ENCODE data around the gene GNAI2. TPM values are rescaled to one million over a fixed set of nuclear protein-coding genes. Genes with fewer than 3 reads are reported as not detected.

Gene GNAI2
- total RNA-seq, 1 donor from 2014 or later: 176 TPM

DNA sequence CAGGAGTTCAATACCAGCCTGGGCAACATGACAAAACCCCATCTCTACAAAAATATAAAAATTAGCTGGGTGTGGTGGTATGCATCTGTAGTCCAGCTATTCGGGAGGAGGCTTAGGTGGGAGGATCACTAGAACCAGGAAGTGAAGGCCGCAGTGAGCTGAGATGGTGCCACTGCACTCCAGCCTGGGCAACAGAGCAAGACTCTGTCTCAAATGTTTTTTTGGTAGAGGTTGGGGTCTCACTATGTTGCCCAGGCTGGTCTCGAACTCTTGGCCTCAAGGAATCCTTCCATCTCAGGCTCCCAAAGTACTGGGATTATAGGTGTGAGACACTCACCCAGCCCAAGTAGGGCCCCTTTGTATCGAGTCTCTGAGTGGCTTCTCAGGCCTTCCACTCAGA is 58.1 kb downstream of the GNAI2 start:
- TF ChIP-seq CTCF (conservative IDR thresholded peaks at IDR 0.05): no peak
- Mint-ChIP-seq H3K27ac (ENCODE audit: unreplicated experiment) (no peak overlapping the region), H3K27me3 (ENCODE audit: low read depth) (peaks cover 2% of the 10 kb centered on the region), H3K9me3 (no peaks in the 10 kb centered on the region), H3K4me3 (peak overlapping the region; percentile 49), H3K36me3 (ENCODE audit: low read depth) (no peaks in the 10 kb centered on the region), H3K4me1 (peaks cover 22% of the 10 kb centered on the region)
- no peak for DNase-seq (ENCODE audit: low read depth, low spot score)

DNA sequence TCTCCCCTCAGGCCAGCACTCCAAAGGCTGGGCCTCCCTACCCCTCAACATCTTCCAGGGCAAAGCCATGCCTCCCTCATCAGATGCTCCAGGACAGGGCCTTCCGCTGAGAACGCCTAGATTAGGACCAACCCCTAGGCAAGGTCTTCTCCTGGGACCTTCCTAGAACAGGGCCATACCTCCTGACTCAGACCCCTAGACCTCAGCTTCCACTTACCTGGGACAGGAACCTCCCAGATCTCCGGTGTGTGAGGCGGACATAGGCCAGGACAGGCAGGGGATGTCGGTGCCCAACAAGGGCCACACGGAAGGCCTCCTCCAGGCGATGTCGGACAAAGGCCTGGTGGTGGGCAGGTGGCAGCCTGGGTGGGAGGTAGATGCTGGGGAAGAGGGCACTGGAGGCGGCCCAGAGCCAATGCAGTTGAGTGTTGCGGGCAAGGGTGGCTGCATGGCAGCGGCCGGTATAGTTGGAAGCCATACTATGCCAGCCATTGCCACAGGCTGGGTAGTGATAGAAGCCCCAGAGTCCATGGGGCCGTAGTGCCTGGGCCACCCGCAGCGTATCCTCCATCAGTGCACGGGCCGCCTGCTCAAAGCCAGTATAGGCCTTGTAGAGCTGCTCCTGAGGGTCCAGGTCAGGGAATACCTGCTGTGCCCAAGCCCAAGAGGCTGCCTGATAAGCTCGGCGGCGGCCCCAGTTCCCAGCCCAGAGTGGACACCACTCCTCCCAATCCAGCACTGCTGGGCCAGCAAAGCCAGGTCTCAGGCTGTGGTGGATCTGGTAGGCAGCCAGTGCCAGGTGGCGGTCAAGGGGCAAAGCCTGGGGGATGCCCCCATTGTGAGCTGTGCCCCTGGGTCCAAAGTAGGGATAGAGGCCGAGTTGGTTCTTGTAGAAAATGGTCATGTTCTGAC is 58.7 kb downstream of the GNAI2 start:
- Mint-ChIP-seq H3K36me3 (ENCODE audit: low read depth) (no peaks in the 10 kb centered on the region), H3K4me1 (peaks cover 28% of the 10 kb centered on the region), H3K27ac (ENCODE audit: unreplicated experiment) (no peak overlapping the region), H3K27me3 (ENCODE audit: low read depth) (peaks cover 6% of the 10 kb centered on the region), H3K4me3 (peak overlapping the region; percentile 49), H3K9me3 (no peaks in the 10 kb centered on the region)
- TF ChIP-seq CTCF (conservative IDR thresholded peaks at IDR 0.05): no peak
- DNase-seq (ENCODE audit: low read depth, low spot score): no peak

GRCh38 chr3:50295553-50296431 is 59.8 kb downstream of the GNAI2 start:
- DNase-seq (ENCODE audit: low read depth, low spot score): no peak
- Mint-ChIP-seq H3K36me3 (ENCODE audit: low read depth) (no peaks in the 10 kb centered on the region), H3K27ac (ENCODE audit: unreplicated experiment) (no peak overlapping the region), H3K9me3 (no peaks in the 10 kb centered on the region), H3K4me3 (peak overlapping the region; percentile 54), H3K4me1 (peaks cover 37% of the 10 kb centered on the region), H3K27me3 (ENCODE audit: low read depth) (peaks cover 6% of the 10 kb centered on the region)
- TF ChIP-seq CTCF (conservative IDR thresholded peaks at IDR 0.05): no peak

GRCh38 chr3:50296721-50297383 is 60.8 kb downstream of the GNAI2 start:
- peak overlapping the region; percentile 59 for H3K4me3 Mint-ChIP-seq

More at GRCh38 chr3:50296721-50297383, 60.8 kb downstream of the GNAI2 start:
- no peak for TF ChIP-seq CTCF (conservative IDR thresholded peaks at IDR 0.05)
- peaks cover 30% of the 10 kb centered on the region for H3K4me1 Mint-ChIP-seq
- peaks cover 6% of the 10 kb centered on the region for H3K27me3 Mint-ChIP-seq (ENCODE audit: low read depth)
- no peak for DNase-seq (ENCODE audit: low read depth, low spot score)
- H3K36me3 Mint-ChIP-seq (ENCODE audit: low read depth): no peaks in the 10 kb centered on the region
- no peaks in the 10 kb centered on the region for H3K9me3 Mint-ChIP-seq
- no peak overlapping the region for H3K27ac Mint-ChIP-seq (ENCODE audit: unreplicated experiment)

Measured in neural crest cell (in vitro differentiated cells).